Colonic mucosa (tissue), 4 donors: ENCODE measurements around the gene MAP3K5. TPM values are rescaled to one million over a fixed set of nuclear protein-coding genes. Genes with fewer than 3 reads are reported as not detected.
A peak's percentile ranks its signal among the peaks of the same experiment; 100 is the strongest.

Experiments
- DNase-seq: peaks from one replicate; pipeline ENCODE4 v3.0.0-alpha.2; 2020
- H3K27ac ChIP-seq: fragments of 200-600 bp; one replicate; pipeline ENCODE4 v1.8.0; 2021
- H3K27me3 ChIP-seq: fragments of 200-600 bp; one replicate; pipeline ENCODE4 v1.8.0; 2021
- H3K36me3 ChIP-seq: fragments of 200-600 bp; one replicate; pipeline ENCODE4 v1.8.0; 2021
- H3K4me1 ChIP-seq: fragments of 200-600 bp; one replicate; pipeline ENCODE4 v1.8.0; 2021; ENCODE audit warnings: mild to moderate bottlenecking
- H3K4me3 ChIP-seq: fragments of 200-600 bp; one replicate; pipeline ENCODE4 v1.8.0; 2021
- H3K9ac ChIP-seq, 2 donors: one replicate each; pipeline ENCODE4 v1.7.0; 2013; ENCODE audit warnings: control low read depth in 2 of 2, low read depth in 2 of 2, low read length in 2 of 2
- H3K9me3 ChIP-seq: fragments of 200-600 bp; one replicate; pipeline ENCODE4 v1.8.0; 2021
- intact Hi-C: fragments of 100-400 bp; cut with DNase I; formaldehyde crosslinking; loops from one replicate; pipeline ENCODE4 v1.14.1; 2022
- total RNA-seq, 2 donors: library from RNA; stranded (reverse); fragmentation: NEBNext Ultra II Directional in 1 of 2; extraction: Animal tissue kit (Norgen Biotek cat#: 25700) in 1 of 2; gene quantifications; one replicate each; pipeline ENCODE4 v1.2.1, GENCODE V29; 2021
- TF ChIP-seq, protein P1 (sequence below): fragments of 200-600 bp; IDR thresholded peaks from one replicate; pipeline ENCODE4 v1.8.0; 2022; ENCODE audit warnings: antibody characterized with exemption, mild to moderate bottlenecking
- donor health status: healthy.
- donor health status: DM: no; HTN: no; CAD: no.
- donor health status: DM: no; HTN: no; CAD: no.

MAP3K5 gene
- total RNA-seq, 2 donors from 2014 or later, result 15.3 to 17.1 TPM

DNA sequence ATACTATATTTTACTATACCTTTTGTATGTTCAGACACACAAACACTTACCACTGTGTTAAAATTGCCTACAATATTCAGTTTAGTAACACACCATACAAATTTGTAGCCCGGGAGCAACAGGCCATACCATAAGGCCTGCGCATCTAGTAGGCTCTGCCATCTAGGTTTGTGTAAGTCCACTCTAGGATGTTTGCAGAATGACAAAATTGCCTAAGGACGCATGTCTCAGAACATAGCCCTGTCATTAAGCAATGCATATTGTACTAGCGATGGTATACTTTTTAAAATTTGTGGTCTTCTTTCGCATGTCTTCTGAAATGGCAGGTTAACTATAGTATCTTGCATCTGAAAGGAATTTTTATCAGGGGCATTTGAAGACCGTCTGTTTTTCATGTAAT lies 215.5 kb downstream of the MAP3K5 start:
- H3K27me3 ChIP-seq, result no peaks in the 10 kb centered on the region
- no peaks in the 10 kb centered on the region for H3K36me3 ChIP-seq
- intact Hi-C loops, result no loop called here
- peak overlapping the region in 1 of 2 donors; percentile 35 for H3K9ac ChIP-seq
- TF ChIP-seq, protein P1, sequence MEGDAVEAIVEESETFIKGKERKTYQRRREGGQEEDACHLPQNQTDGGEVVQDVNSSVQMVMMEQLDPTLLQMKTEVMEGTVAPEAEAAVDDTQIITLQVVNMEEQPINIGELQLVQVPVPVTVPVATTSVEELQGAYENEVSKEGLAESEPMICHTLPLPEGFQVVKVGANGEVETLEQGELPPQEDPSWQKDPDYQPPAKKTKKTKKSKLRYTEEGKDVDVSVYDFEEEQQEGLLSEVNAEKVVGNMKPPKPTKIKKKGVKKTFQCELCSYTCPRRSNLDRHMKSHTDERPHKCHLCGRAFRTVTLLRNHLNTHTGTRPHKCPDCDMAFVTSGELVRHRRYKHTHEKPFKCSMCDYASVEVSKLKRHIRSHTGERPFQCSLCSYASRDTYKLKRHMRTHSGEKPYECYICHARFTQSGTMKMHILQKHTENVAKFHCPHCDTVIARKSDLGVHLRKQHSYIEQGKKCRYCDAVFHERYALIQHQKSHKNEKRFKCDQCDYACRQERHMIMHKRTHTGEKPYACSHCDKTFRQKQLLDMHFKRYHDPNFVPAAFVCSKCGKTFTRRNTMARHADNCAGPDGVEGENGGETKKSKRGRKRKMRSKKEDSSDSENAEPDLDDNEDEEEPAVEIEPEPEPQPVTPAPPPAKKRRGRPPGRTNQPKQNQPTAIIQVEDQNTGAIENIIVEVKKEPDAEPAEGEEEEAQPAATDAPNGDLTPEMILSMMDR, result no peak
- no peak for DNase-seq
- no peaks in the 10 kb centered on the region for H3K9me3 ChIP-seq
- no peaks in the 10 kb centered on the region for H3K4me1 ChIP-seq
- H3K27ac ChIP-seq, result no peak overlapping the region
- H3K4me3 ChIP-seq, result no peak overlapping the region

DNA sequence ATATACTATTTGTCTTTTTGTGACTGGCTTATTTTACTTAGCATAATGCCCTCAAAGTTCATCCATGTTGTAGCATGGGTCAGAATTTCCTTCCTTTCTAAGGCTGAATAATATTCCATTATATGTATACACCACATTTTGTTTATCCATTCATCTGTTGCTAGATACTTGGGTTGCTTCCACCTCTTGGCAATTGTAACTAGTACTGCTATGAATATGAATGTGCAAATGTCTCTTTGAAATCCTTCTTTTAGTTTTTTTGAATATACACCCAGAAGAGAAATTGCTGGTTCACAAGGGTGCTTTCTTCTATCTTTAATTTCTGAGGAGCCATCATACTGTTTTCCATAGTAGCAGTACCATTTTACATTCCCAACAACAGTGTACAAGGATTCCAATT lies 220.8 kb downstream of the MAP3K5 start:
- TF ChIP-seq, protein P1, result no peak
- no peaks in the 10 kb centered on the region for H3K36me3 ChIP-seq
- H3K9ac ChIP-seq, result no peak overlapping the region

DNA sequence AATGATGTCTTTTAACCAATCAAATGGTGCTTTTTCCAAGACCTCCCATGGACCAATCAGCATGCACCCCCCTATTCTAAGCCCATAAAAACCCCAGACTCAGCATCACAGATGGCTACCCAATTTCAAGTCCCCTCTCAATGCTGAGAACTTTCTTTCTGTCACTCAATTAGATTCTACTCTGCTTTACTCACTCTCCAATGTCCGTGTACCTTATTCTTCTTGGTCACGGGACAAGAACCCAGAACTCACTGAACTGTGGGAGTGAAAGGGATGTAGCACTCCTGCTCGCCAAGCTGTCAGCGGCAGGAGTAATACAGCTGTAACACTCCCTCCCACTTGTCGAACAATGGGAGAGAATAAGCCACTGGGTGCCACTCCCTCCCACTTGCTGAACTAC lies 221.2 kb downstream of the MAP3K5 start:
- Histone ChIP-seq H3K27ac (no peak overlapping the region), H3K9me3 (no peaks in the 10 kb centered on the region), H3K9ac (no peak overlapping the region), H3K27me3 (no peaks in the 10 kb centered on the region), H3K4me3 (no peak overlapping the region), H3K4me1 (no peaks in the 10 kb centered on the region), H3K36me3 (no peaks in the 10 kb centered on the region)
- intact Hi-C loops, result no loop called here
- no peak for DNase-seq
- TF ChIP-seq, protein P1, result no peak

More for the DNA sequence above, 220.8 kb downstream of the MAP3K5 start:
- no peaks in the 10 kb centered on the region for H3K9me3 ChIP-seq
- no peaks in the 10 kb centered on the region for H3K4me1 ChIP-seq
- intact Hi-C loops, result no loop called here
- no peak for DNase-seq
- H3K27me3 ChIP-seq, result no peaks in the 10 kb centered on the region
- H3K4me3 ChIP-seq, result no peak overlapping the region
- no peak overlapping the region for H3K27ac ChIP-seq

DNA sequence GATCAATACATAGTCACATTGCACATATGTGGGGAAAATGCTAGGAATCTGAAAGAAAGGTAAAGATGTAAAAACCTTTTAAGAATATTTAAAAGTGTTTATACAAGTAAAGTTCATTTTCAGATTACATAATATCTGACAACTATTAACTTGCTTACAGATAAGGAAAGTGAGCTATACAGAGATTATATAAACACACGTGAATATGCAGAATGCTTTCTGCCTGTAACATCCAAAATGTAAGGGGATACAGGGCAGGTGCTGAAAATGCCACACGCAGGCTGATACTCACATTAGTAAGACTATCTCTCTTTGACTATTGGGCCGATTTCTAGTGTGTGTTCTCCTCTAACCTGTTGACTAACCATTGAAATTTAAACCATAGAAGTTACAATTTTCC lies 224.1 kb downstream of the MAP3K5 start:
- peaks cover 4% of the 10 kb centered on the region for H3K4me1 ChIP-seq

DNA sequence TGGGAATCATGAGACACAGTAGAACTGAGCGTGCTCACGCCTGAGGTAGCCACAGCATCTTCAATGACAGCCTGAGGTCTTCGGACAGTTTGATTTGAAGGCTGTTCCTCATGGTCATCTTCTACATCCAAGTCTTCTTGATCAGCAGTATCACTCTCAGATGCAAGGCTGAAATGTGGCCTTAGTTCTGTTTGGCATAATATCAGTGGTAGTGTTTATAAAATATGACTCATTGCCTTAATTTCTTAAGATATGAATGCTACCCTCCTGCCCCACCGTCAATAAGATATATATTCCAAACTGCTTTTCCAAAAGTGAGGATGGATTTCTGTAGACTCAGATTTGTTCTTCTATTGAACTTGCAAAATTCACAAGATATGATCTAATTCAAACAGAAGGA lies 224.6 kb downstream of the MAP3K5 start:
- H3K9ac ChIP-seq, result peak overlapping the region in 1 of 2 donors; percentile 36
- H3K4me1 ChIP-seq, result peaks cover 4% of the 10 kb centered on the region
- no peaks in the 10 kb centered on the region for H3K9me3 ChIP-seq
- intact Hi-C loops, result no loop called here
- no peaks in the 10 kb centered on the region for H3K36me3 ChIP-seq
- H3K27ac ChIP-seq, result peak overlapping the region; percentile 55
- no peak overlapping the region for H3K4me3 ChIP-seq
- DNase-seq, result no peak
- TF ChIP-seq, protein P1, result no peak
- no peaks in the 10 kb centered on the region for H3K27me3 ChIP-seq

More for the DNA sequence above, 224.1 kb downstream of the MAP3K5 start:
- TF ChIP-seq, protein P1, result no peak
- H3K4me3 ChIP-seq, result no peak overlapping the region
- H3K36me3 ChIP-seq, result no peaks in the 10 kb centered on the region
- H3K9me3 ChIP-seq, result no peaks in the 10 kb centered on the region
- H3K27ac ChIP-seq, result peak overlapping the region; percentile 55
- intact Hi-C loops, result no loop called here
- H3K9ac ChIP-seq, result no peak overlapping the region
- no peaks in the 10 kb centered on the region for H3K27me3 ChIP-seq
- DNase-seq, result no peak

DNA sequence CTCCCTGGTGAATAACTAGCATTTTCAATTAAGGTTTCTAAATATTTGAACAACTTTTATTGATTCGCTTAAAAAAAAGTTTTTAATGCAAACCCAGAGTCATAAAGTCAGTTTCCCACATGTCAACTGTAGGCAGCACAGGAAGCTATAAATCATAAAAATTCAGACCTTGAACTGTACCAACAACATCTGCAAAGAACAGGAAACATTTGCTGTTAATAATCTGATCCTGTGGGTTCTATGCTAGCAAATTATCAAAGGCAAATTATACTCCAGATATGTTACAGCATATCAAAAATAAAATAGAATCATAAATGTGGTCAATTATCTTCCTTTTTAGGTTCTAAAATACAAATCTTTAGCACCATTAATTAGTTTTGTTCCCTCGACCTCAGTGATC lies 225.4 kb downstream of the MAP3K5 start:
- Histone ChIP-seq H3K27me3 (no peaks in the 10 kb centered on the region), H3K9ac (peak overlapping the region in 1 of 2 donors; percentile 36), H3K4me3 (no peak overlapping the region), H3K9me3 (no peaks in the 10 kb centered on the region), H3K4me1 (peaks cover 4% of the 10 kb centered on the region), H3K36me3 (no peaks in the 10 kb centered on the region), H3K27ac (peak overlapping the region; percentile 55)
- intact Hi-C loops, result no loop called here
- TF ChIP-seq, protein P1, result no peak
- no peak for DNase-seq
